NB4 (cell line): ENCODE results near the gene REL.
"Not testable (repeated sequence)": the region's sequence is repeated elsewhere in the genome, so short reads cannot be mapped to it uniquely, and the experiment has no call there.

Experiments used
- DNase-seq: peaks from one replicate; pipeline ENCODE4 v3.0.0; 2010; ENCODE audit warnings: low read depth
- H3K4me3 ChIP-seq: one replicate; pipeline ENCODE4 v1.5.1; 2011; ENCODE audit warnings: mild to moderate bottlenecking, low read depth, low read length, moderate library complexity
- MYC ChIP-seq: IDR thresholded peaks from 2 replicates; pipeline ENCODE4 v1.6.1; 2011; ENCODE audit warnings: low read depth, low read length
- POLR2A ChIP-seq: IDR thresholded peaks from 2 replicates; pipeline ENCODE4 v1.6.1; 2011; ENCODE audit warnings: mild to moderate bottlenecking; ENCODE audit not compliant: insufficient read length; ENCODE audit errors: extremely low read depth
- TF ChIP-seq, protein P1 (sequence below): IDR thresholded peaks from one replicate; pipeline ENCODE4 v1.5.1; 2012; ENCODE audit warnings: low read depth, low read length
- TF ChIP-seq, protein P2 (sequence below): IDR thresholded peaks from 2 replicates; pipeline ENCODE4 v1.6.1; 2011; ENCODE audit warnings: low read depth, low read length

REL gene

DNA sequence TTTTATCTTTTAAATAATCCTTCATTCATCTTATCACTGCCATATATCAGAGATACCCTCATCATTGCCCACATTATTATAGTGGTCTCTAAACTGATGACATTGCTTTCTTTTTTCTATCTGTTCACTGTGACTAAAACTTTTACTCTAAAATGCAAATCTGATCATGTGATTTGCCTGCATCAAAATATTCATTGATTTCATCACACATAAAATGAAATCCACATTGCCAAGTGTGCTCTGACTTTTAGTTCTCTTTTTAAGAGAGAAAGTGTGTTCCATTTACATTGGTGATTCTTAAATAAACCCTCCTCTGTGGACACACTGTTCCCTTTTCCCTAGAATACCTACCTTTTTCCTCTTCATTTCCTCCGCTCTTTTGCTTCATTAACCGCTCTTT, 7.5 kb downstream of the REL start:
- DNase-seq = no peak
- TF ChIP-seq POLR2A (no peak), MYC (no peak)
- TF ChIP-seq, protein P1, sequence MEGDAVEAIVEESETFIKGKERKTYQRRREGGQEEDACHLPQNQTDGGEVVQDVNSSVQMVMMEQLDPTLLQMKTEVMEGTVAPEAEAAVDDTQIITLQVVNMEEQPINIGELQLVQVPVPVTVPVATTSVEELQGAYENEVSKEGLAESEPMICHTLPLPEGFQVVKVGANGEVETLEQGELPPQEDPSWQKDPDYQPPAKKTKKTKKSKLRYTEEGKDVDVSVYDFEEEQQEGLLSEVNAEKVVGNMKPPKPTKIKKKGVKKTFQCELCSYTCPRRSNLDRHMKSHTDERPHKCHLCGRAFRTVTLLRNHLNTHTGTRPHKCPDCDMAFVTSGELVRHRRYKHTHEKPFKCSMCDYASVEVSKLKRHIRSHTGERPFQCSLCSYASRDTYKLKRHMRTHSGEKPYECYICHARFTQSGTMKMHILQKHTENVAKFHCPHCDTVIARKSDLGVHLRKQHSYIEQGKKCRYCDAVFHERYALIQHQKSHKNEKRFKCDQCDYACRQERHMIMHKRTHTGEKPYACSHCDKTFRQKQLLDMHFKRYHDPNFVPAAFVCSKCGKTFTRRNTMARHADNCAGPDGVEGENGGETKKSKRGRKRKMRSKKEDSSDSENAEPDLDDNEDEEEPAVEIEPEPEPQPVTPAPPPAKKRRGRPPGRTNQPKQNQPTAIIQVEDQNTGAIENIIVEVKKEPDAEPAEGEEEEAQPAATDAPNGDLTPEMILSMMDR = no peak
- TF ChIP-seq, protein P2, sequence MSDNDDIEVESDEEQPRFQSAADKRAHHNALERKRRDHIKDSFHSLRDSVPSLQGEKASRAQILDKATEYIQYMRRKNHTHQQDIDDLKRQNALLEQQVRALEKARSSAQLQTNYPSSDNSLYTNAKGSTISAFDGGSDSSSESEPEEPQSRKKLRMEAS = no peak

DNA sequence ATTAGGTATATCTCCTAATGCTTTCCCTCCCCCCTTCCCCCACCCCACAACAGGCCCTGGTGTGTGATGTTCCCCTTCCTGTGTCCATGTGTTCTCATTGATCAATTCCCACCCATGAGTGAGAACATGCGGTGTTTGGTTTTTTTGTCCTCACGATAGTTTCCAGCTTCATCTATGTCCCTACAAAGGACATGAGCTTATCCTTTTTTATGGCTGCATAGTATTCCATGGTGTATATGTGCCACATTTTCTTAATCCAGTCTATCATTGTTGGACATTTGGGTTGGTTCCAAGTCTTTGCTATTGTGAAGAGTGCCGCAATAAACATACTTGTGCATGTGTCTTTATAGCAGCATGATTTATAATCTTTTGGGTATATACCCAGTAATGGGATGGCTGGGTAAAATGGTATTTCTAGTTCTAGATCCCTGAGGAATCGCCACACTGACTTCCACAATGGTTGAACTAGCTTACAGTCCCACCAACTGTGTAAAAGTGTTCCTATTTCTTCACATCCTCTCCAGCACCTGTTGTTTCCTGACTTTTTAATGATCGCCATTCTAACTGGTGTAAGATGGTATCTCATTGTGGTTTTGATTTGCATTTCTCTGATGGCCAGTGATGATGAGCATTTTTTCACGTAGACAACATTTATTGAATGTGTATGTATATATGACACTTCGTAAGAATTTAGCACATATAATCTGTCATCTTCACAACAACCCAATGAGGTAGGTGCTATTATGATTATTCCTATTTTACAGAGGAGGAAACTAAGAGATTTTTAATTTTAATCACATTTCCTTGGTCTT, 8.4 kb downstream of the REL start:
- H3K4me3 ChIP-seq, DNase-seq: not testable (repeated sequence)

More for the DNA sequence above, 7.5 kb downstream of the REL start:
- H3K4me3 ChIP-seq = no peak overlapping the region

DNA sequence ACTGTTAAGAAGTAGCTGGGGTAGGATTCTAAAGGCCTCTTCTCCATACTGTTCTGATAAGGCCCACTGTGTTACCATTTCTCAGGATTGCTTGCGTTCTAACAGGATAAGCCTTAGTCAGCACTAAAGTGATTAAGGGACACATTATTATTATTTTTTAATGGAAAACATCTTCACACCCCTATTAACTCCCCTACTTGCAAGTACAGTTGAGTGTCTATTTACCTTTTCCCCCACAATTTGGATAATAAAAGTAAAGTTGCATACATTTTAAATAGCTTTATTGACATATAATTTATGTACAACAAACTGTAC, 9.0 kb downstream of the REL start:
- TF ChIP-seq POLR2A (no peak), MYC (no peak)
- TF ChIP-seq, protein P1 = no peak
- TF ChIP-seq, protein P2 = no peak
- no peak for DNase-seq
- H3K4me3 ChIP-seq = no peak overlapping the region

DNA sequence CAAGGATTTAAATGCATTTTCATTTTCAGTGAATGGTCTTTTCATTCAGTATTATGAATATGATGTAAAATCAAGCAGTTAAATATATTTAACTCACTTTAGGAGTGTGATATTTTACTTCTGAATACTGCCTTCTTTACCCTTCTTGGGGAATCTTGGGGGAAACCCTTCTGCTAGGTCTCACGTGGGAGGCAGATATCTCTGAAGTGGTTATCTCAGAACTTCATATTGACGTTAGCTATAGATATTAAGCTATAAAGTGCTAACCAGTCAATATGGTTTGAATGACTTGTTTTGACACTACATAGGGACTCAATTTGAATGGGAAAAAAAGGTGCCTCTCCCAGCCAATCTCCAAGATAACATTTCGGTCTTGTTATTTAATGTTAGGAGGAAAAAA, 9.8 kb downstream of the REL start:
- DNase-seq = no peak
- no peak overlapping the region for H3K4me3 ChIP-seq
- TF ChIP-seq, protein P1 = no peak
- TF ChIP-seq POLR2A (no peak), MYC (no peak)
- TF ChIP-seq, protein P2 = no peak

DNA sequence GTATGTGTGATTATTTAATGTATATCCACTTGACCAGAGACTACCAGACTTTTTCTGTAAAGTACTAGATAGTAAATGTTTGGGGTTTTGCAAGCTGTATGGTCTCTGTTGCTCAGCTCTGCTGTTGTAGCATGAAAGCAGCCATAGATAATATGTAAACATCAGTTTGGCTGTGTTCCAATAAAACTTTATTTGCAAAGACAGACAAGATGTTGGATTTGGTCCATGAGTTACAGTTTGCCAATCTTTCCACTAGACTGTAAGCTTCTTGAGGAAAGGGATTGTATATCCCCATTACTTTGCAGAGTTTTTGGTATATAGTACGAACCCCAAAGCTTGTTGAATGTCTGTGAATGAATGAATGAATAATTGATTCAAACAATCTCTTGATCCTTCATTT, 17.2 kb downstream of the REL start:
- no peak overlapping the region for H3K4me3 ChIP-seq
- TF ChIP-seq POLR2A (no peak), MYC (no peak)
- no peak for DNase-seq

DNA sequence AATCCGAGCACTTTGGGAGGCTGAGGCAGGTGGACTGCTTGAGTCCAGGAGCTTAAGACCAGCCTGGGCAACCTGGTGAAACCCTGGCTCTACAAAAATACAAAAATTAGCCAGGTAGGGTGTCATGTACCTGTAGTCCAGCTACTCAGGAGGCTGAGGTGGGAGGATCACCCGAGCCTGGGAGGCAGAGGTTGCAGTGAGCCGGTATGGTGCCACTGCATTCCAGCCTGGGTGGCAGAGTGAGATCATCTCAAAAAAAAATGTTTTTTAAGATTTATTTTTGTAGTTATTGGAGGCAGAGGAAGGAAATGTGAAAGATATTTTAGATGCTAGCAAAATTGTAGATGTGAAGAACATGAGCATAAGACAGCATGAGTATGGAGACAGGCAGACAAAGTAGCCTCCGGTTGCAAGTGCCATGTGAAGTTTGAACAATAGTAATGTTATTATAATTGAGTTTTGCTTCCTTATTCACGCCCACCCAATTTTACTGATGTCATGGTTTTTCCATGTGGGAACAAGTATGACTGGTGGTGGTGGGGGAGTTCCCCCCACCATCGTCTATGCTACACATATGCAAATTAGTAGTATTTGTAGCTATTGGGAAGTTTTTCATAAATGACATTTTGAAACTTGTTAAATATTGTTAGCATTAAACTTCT, 18.0 kb downstream of the REL start:
- DNase-seq = no peak
- TF ChIP-seq MYC = no peak
- TF ChIP-seq, protein P1 = no peak
- TF ChIP-seq, protein P2 = no peak
- no peak for TF ChIP-seq POLR2A
- no peak overlapping the region for H3K4me3 ChIP-seq

DNA sequence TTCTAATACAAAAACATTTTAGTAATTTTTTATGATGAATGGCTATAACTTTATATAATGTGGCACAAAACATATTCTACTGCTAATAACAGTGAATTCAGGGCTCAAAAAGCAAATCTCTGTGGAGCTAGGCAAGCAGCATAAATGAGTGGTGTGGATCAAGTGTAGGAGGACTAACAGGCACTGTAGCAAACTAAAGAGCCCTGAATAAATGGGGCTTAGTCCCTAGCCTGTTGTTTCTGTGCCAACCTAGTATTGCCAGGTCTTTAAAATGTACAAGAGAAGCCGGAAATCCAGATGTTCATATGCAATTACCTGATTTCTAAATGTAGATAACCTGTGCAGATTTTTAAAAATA, 18.5 kb downstream of the REL start:
- DNase-seq = no peak
- TF ChIP-seq POLR2A (no peak), MYC (no peak)
- TF ChIP-seq, protein P1 = no peak
- TF ChIP-seq, protein P2 = no peak

DNA sequence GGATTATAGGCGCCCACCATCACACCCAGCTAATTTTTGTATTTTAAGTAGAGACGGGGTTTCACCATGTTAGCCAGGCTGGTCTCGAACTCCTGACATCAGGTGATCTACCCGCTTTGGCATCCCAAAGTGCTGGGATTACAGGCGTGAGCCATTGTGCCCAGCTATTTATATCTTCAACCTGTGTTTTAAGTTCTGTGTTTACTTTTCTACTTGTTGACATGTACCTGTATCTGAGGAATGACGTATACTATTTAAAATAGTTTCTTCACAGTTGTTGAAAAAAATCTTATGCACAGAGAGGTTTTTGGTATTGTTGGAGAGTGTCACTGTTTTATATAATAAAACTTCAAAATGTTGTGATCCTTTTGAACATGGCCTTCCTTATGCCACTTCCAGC, 19.9 kb downstream of the REL start:
- DNase-seq, H3K4me3 ChIP-seq: not testable (repeated sequence)

More for the DNA sequence above, 18.5 kb downstream of the REL start:
- no peak overlapping the region for H3K4me3 ChIP-seq

DNA sequence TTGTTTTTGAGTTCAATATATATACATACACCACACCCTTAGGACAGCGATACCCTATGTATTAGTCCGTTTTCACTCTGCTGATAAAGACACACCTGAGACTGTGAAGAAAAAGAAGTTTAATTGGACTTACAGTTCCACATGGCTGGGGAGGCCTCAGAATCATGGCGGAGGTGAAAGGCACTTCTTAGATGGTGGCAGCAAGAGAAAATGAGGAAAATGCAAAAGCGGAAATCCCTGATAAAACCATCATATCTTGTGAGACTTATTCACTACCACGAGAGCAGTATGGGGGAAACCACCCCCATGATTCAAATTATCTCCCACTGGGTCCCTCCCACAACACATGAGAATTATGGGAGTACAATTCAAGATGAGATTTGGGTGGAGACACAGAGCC, 24.5 kb downstream of the REL start:
- H3K4me3 ChIP-seq, DNase-seq: not testable (repeated sequence)
